Lower lobe of right lung (tissue), 2 donors: ENCODE measurements around the gene ACSS1. TPM values are rescaled to one million over a fixed set of nuclear protein-coding genes. Genes with fewer than 3 reads are reported as not detected.

Experiments
- ATAC-seq, 2 donors: fragments of 200-7000 bp; cut with Tn5 transposase; one replicate each; pipeline ENCODE4 v1.9.1; 2020 to 2022; ENCODE audit warnings: mild to moderate bottlenecking in 2 of 2, moderate library complexity in 2 of 2
- DNase-seq: peaks from one replicate; pipeline ENCODE4 v3.0.0-alpha.2; 2020
- H3K27ac ChIP-seq: fragments of 200-600 bp; one replicate; pipeline ENCODE4 v1.8.0; 2022
- H3K27me3 ChIP-seq: fragments of 200-600 bp; one replicate; pipeline ENCODE4 v1.8.0; 2022; ENCODE audit warnings: low read depth
- H3K36me3 ChIP-seq: fragments of 200-600 bp; one replicate; pipeline ENCODE4 v1.8.0; 2022; ENCODE audit warnings: mild to moderate bottlenecking
- H3K4me1 ChIP-seq: fragments of 200-600 bp; one replicate; pipeline ENCODE4 v1.8.0; 2022
- H3K4me3 ChIP-seq: fragments of 200-600 bp; one replicate; pipeline ENCODE4 v1.8.0; 2022; ENCODE audit warnings: mild to moderate bottlenecking
- H3K9me3 ChIP-seq: fragments of 200-600 bp; one replicate; pipeline ENCODE4 v1.8.0; 2022
- intact Hi-C: fragments of 100-400 bp; cut with DNase I; formaldehyde crosslinking; loops from one replicate; pipeline ENCODE4 v1.11.0; 2022
- total RNA-seq: library from RNA; stranded (reverse); fragmentation: NEBNext Ultra II Directional; extraction: Animal tissue kit (Norgen Biotek cat#: 25700); gene quantifications from one replicate; pipeline ENCODE4 v1.2.1, GENCODE V29; 2021
- TF ChIP-seq, protein P1 (sequence below): fragments of 200-600 bp; IDR thresholded peaks from one replicate; pipeline ENCODE4 v1.8.0; 2022; ENCODE audit warnings: antibody characterized with exemption, mild to moderate bottlenecking
- donor health status: DM: no; HTN: yes; CAD: no; lungs with severe emphysema.

ACSS1 gene
- total RNA-seq, 1 donor from 2014 or later, result 41.8 TPM

DNA sequence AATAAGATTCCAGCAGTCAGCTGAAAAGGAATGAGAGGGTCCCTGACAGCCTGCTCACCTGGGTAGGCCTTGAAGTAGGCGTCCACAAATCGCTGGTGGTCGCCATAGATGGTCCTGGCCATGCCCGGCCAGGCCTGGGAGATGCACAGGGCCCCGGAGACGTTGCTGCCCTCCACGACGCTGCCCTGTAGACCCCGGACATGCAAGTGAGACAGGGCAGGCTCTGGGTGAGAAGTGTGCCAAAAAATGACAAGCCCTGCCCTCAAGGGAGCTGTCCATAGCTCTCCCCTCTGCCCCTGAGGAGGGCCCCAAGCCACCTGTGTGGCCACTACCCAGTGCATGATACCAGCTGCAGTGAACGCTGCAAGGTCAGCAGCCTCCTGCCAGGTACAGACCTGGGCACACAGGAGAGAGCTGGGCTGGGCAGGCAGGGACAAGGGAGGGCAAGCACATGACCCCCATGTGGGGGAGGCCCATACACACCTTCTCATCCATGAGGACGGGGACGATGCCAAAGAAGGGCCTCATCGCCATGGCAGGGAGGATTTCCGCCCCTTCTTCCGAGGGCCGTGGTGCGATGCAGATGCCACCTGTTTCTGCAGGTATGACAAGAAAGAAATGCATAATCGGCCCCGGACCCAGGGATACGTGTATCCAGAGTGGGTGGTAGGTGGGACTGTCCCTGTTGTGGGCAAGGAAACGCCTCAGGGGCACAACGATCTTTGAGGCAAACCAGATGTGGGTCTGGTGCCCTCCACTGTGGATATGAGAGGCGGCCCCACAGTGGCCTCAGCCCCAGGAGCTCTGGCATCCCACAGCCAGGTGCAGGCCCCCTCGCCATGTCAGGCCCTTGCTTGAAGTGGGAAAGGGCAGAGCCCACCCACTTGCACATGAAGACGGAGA, 44.2 kb downstream of the ACSS1 start:
- Histone ChIP-seq H3K4me3 (no peak overlapping the region), H3K36me3 (peaks cover 82% of the 10 kb centered on the region), H3K4me1 (peaks cover 19% of the 10 kb centered on the region), H3K9me3 (no peaks in the 10 kb centered on the region), H3K27me3 (no peaks in the 10 kb centered on the region), H3K27ac (no peak overlapping the region)
- intact Hi-C loops, result no loop called here
- no peak for DNase-seq
- TF ChIP-seq, protein P1, sequence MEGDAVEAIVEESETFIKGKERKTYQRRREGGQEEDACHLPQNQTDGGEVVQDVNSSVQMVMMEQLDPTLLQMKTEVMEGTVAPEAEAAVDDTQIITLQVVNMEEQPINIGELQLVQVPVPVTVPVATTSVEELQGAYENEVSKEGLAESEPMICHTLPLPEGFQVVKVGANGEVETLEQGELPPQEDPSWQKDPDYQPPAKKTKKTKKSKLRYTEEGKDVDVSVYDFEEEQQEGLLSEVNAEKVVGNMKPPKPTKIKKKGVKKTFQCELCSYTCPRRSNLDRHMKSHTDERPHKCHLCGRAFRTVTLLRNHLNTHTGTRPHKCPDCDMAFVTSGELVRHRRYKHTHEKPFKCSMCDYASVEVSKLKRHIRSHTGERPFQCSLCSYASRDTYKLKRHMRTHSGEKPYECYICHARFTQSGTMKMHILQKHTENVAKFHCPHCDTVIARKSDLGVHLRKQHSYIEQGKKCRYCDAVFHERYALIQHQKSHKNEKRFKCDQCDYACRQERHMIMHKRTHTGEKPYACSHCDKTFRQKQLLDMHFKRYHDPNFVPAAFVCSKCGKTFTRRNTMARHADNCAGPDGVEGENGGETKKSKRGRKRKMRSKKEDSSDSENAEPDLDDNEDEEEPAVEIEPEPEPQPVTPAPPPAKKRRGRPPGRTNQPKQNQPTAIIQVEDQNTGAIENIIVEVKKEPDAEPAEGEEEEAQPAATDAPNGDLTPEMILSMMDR, result no peak
- no peak for ATAC-seq

- intact Hi-C loops, result no loop called here
- no peaks in the 10 kb centered on the region for H3K27me3 ChIP-seq
- no peak overlapping the region for H3K4me3 ChIP-seq
- H3K27ac ChIP-seq, result no peak overlapping the region
- no peak for ATAC-seq
- peaks cover 18% of the 10 kb centered on the region for H3K4me1 ChIP-seq
- H3K9me3 ChIP-seq, result no peaks in the 10 kb centered on the region
- TF ChIP-seq, protein P1, result no peak
- no peak for DNase-seq
- peaks cover 92% of the 10 kb centered on the region for H3K36me3 ChIP-seq
Observed at GRCh38 chr20:25012616-25013189, 45.2 kb downstream of the ACSS1 start.

DNA sequence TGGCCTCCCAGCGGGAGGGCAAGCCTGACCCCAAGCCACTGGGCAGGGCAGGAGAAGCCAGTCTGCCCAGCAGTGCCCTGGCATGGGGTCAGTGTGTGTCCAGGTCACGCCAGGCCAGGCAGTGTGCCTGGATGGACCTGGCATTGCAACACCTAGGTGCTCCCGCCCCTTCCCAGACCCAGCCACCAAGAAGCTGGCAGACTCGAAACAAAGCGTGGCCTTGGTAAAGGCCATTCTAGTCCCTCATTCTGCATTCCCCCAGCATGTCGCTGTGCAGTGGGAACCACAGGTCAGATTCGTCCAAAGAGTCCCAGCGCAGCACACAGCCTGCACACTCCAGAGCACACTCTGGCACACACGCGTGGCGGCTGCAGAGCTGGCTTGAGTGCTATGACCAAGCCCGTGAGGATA, 46.1 kb downstream of the ACSS1 start:
- Histone ChIP-seq H3K4me1 (peaks cover 9% of the 10 kb centered on the region), H3K27ac (no peak overlapping the region), H3K9me3 (no peaks in the 10 kb centered on the region), H3K4me3 (no peak overlapping the region), H3K27me3 (no peaks in the 10 kb centered on the region), H3K36me3 (peaks cover 99% of the 10 kb centered on the region)
- DNase-seq (no peak), ATAC-seq (peak in 1 of 2 donors; percentile 54)
- intact Hi-C loops, result no loop called here
- TF ChIP-seq, protein P1, result no peak

DNA sequence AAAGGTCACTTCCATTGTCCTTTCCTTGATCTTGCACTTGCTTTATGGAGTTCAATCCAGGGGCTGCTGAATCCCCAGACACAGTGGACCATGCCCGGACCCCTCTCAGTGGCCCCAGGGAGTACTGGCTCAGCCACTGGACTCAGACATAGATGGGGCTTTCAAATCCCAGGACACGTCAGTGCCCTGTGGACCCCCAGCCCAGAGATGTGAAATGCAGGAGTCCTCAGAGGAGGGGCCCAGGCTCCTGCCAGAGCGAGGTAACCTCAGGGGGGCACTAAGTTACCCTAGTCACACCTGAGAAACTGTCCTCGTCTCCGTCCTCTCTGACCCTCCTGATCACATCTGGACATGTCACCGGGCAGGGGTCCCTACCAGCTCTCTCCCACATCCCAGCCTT, 46.7 kb downstream of the ACSS1 start:
- peaks cover 3% of the 10 kb centered on the region for H3K4me1 ChIP-seq
- ATAC-seq (no peak), DNase-seq (no peak)
- no peak overlapping the region for H3K4me3 ChIP-seq
- H3K27ac ChIP-seq, result no peak overlapping the region
- TF ChIP-seq, protein P1, result no peak
- no peaks in the 10 kb centered on the region for H3K9me3 ChIP-seq
- intact Hi-C loops, result no loop called here
- H3K27me3 ChIP-seq, result no peaks in the 10 kb centered on the region
- peaks cover 100% of the 10 kb centered on the region for H3K36me3 ChIP-seq

GRCh38 chr20:25009218-25010145, 48.5 kb downstream of the ACSS1 start:
- Histone ChIP-seq H3K27me3 (no peaks in the 10 kb centered on the region), H3K9me3 (no peaks in the 10 kb centered on the region), H3K4me3 (no peak overlapping the region), H3K36me3 (peaks cover 96% of the 10 kb centered on the region), H3K4me1 (no peaks in the 10 kb centered on the region), H3K27ac (no peak overlapping the region)
- TF ChIP-seq, protein P1, result no peak
- DNase-seq (no peak), ATAC-seq (no peak)
- intact Hi-C loops, result no loop called here
